HCT116 (cell line): ENCODE data around the gene CDH4. TPM values are rescaled to one million over a fixed set of nuclear protein-coding genes. Genes with fewer than 3 reads are reported as not detected.

ENCODE experiments used
- ATAC-seq: fragments of 200-7000 bp; cut with Tn5 transposase; 2 replicates; pipeline ENCODE4 v1.9.1; 2020; ENCODE audit warnings: mild to moderate bottlenecking, moderate library complexity
- BruUV-seq: library from RNA; stranded (reverse); fragments of 400-500 nt; replicated peaks from 2 replicates; lab custom pipeline; 2021; lab: Mats Ljungman, UMichigan
- CTCF ChIA-PET: fragments of 300-600 bp; sonication (Branson Sonifier 250); formaldehyde crosslinking; loops from one replicate; lab custom pipeline; 2021; ENCODE audit warnings: antibody characterized with exemption; lab: Charles Lee
- POLR2A ChIA-PET: fragments of 300-600, 350-600 bp; sonication (Branson Sonifier 250); formaldehyde crosslinking; loops from one replicate; lab custom pipeline; 2021; ENCODE audit warnings: antibody characterized with exemption; lab: Charles Lee
- RAD21 ChIA-PET, 2 experiments: fragments of 300-600 bp; sonication (Branson Sonifier 250); formaldehyde crosslinking; loops; one replicate each; lab custom pipeline; 2023; ENCODE audit warnings: low total read pairs in 2 of 2; ENCODE audit not compliant: uncharacterized antibody in 2 of 2, unreplicated experiment in 2 of 2, low non-redundant PET in 1 of 2; lab: Charles Lee
- DNase-seq: peaks from one replicate; pipeline ENCODE4 v3.0.0-alpha.2; 2010; ENCODE audit warnings: low read depth, low spot score
- H2AFZ ChIP-seq: fragments of 200-600 bp; shearing (Covaris generic), sonication (generic); 2 replicates; pipeline ENCODE4 v1.6.1; 2017; ENCODE audit warnings: low read depth, mixed run types, mixed read lengths, antibody characterized with exemption, low read length; ENCODE audit not compliant: poor library complexity, severe bottlenecking
- H3K27ac ChIP-seq: 2 replicates; pipeline ENCODE4 v1.5.1; 2012; ENCODE audit warnings: low read depth, low read length
- H3K27me3 ChIP-seq: fragments of 200-600 bp; sonication (generic); 2 replicates; pipeline ENCODE4 v1.6.1; 2016; ENCODE audit warnings: mixed run types, low read length, mixed read lengths; ENCODE audit not compliant: insufficient read depth
- H3K36me3 ChIP-seq, 2 experiments: fragments of 200-500 bp in 1 of 2; fragments of 200-600 bp in 1 of 2; sonication (Bioruptor generic) in 1 of 2; sonication (generic) in 1 of 2; 2 replicates each; pipeline versions ENCODE4 v1.5.1 to v1.6.1; 2014 to 2016; ENCODE audit warnings: low read length in 2 of 2, inconsistent platforms in 1 of 2, mixed read lengths in 1 of 2, mixed run types in 1 of 2; ENCODE audit not compliant: insufficient read depth in 2 of 2, control insufficient read depth in 1 of 2
- H3K4me1 ChIP-seq, 2 experiments: fragments of 200-600 bp in 1 of 2; sonication (generic) in 1 of 2; 2 replicates each; pipeline versions ENCODE4 v1.5.1 to v1.6.1; 2012 to 2017; ENCODE audit warnings: low read length in 2 of 2, inconsistent platforms in 1 of 2, mild to moderate bottlenecking in 1 of 2, mixed read lengths in 1 of 2, mixed run types in 1 of 2, moderate library complexity in 1 of 2; ENCODE audit not compliant: insufficient read depth in 2 of 2, control insufficient read depth in 1 of 2
- H3K4me2 ChIP-seq: fragments of 200-600 bp; sonication (generic); 2 replicates; pipeline ENCODE4 v1.6.1; 2017; ENCODE audit warnings: mixed run types, low read length, mixed read lengths
- H3K4me3 ChIP-seq, 2 experiments: fragments of 200-600 bp in 1 of 2; sonication (generic) in 1 of 2; replicated peaks in 1 of 2; 2 replicates each; pipeline ENCODE4 v1.5.1; 2011 to 2016; ENCODE audit warnings: low read length in 2 of 2, control low read depth in 1 of 2, low read depth in 1 of 2, mild to moderate bottlenecking in 1 of 2, mixed read lengths in 1 of 2, mixed run types in 1 of 2
- H3K79me2 ChIP-seq: fragments of 200-600 bp; sonication (generic); 2 replicates; pipeline ENCODE4 v1.6.1; 2017; ENCODE audit warnings: mild to moderate bottlenecking, mixed run types, low read length, moderate library complexity, mixed read lengths; ENCODE audit not compliant: insufficient read depth
- H3K9ac ChIP-seq: fragments of 200-600 bp; sonication (generic); 2 replicates; pipeline ENCODE4 v1.6.1; 2016; ENCODE audit warnings: low read length, mixed read lengths
- H3K9me2 ChIP-seq: fragments of 200-600 bp; sonication (generic), shearing (Covaris generic); 2 replicates; pipeline ENCODE4 v1.6.1; 2017; ENCODE audit warnings: mixed run types, mild to moderate bottlenecking, moderate library complexity; ENCODE audit not compliant: insufficient read depth
- H3K9me3 ChIP-seq, 2 experiments: fragments of 200-500 bp in 1 of 2; fragments of 200-600 bp in 1 of 2; sonication (Bioruptor generic) in 1 of 2; sonication (generic) in 1 of 2; 2 replicates each; pipeline ENCODE4 v1.6.1; 2014 to 2017; ENCODE audit warnings: low read length in 2 of 2, mixed read lengths in 2 of 2, inconsistent platforms in 1 of 2, low read depth in 1 of 2, mild to moderate bottlenecking in 1 of 2, mixed run types in 1 of 2, moderate library complexity in 1 of 2; ENCODE audit not compliant: control insufficient read depth in 1 of 2, insufficient read depth in 1 of 2
- H4K20me1 ChIP-seq: fragments of 200-600 bp; sonication (generic), shearing (Covaris generic); 2 replicates; pipeline ENCODE4 v1.6.1; 2017; ENCODE audit warnings: mixed run types, mild to moderate bottlenecking, moderate library complexity; ENCODE audit not compliant: insufficient read depth
- CTCF ChIP-seq, 3 experiments: fragments of 200-600 bp in 1 of 3; sonication (generic) in 1 of 3; IDR thresholded peaks in 2 of 3; conservative IDR thresholded peaks in 1 of 3; 2 replicates each; pipeline ENCODE4 v1.5.1; 2012 to 2017; ENCODE audit warnings: low read depth in 2 of 3, low read length in 2 of 3, antibody characterized with exemption in 1 of 3, borderline replicate concordance in 1 of 3, control low read depth in 1 of 3, mild to moderate bottlenecking in 1 of 3, mixed read lengths in 1 of 3, mixed run types in 1 of 3, moderate library complexity in 1 of 3; ENCODE audit not compliant: insufficient read depth in 1 of 3
- EZH2 ChIP-seq: fragments of 200-600 bp; sonication (generic); IDR thresholded peaks from 2 replicates; pipeline ENCODE4 v1.6.1; 2017; ENCODE audit warnings: antibody characterized with exemption, mixed run types
- JUND ChIP-seq: IDR thresholded peaks from 2 replicates; pipeline ENCODE4 v1.6.1; 2012
- MAX ChIP-seq: IDR thresholded peaks from 2 replicates; pipeline ENCODE4 v1.6.1; 2012
- POLR2AphosphoS5 ChIP-seq: IDR thresholded peaks from 2 replicates; pipeline ENCODE4 v1.6.1; 2011; ENCODE audit warnings: mild to moderate bottlenecking, low read depth, low read length, moderate library complexity
- YY1 ChIP-seq: IDR thresholded peaks from 2 replicates; pipeline ENCODE4 v1.6.1; 2011; ENCODE audit warnings: low read length, low read depth, moderate library complexity, mild to moderate bottlenecking; ENCODE audit not compliant: insufficient replicate concordance; ENCODE audit errors: extremely low read depth
- ZBTB33 ChIP-seq: IDR thresholded peaks from 2 replicates; pipeline ENCODE4 v1.6.1; 2011; ENCODE audit warnings: mild to moderate bottlenecking, low read length, moderate library complexity; ENCODE audit not compliant: insufficient replicate concordance; ENCODE audit errors: extremely low read depth
- intact Hi-C: fragments of 100-400 bp; cut with micrococcal nuclease; formaldehyde crosslinking; loops from 2 replicates; pipeline ENCODE4 v1.10.0; 2022
- total RNA-seq: library from RNA; stranded (reverse); gene quantifications from one replicate; pipeline ENCODE4 v1.2.1, GENCODE V29; 2021; ENCODE audit not compliant: unreplicated experiment

The CDH4 gene
- total RNA-seq, 1 experiment from 2014 or later: not detected

- no peak overlapping the region for H3K27ac ChIP-seq
- ATAC-seq (no peak), DNase-seq (no peak)
- ChIA-PET CTCF (no interaction called here), RAD21 (no interaction called here), POLR2A (no interaction called here)
- H3K79me2 ChIP-seq: no peaks in the 10 kb centered on the region
- H3K9ac ChIP-seq: no peak overlapping the region
- TF ChIP-seq POLR2AphosphoS5 (no peak), MAX (no peak), JUND (no peak), YY1 (no peak), CTCF (IDR thresholded peaks at IDR 0.05 in 2 of 3, conservative IDR thresholded peaks at IDR 0.05 in 1 of 3; ENCODE audit: borderline replicate concordance in 1 of 3, insufficient read depth in 1 of 3, low read depth in 2 of 3, low read length in 2 of 3) (no peak), EZH2 (no peak), ZBTB33 (no peak)
- peaks cover 55% of the 10 kb centered on the region for H3K27me3 ChIP-seq
- no peaks in the 10 kb centered on the region for H3K4me1 ChIP-seq
- intact Hi-C loops: no loop called here
- H2AFZ ChIP-seq: no peak overlapping the region
- no peaks in the 10 kb centered on the region for H4K20me1 ChIP-seq
- no TSS peak for BruUV-seq
- no peak overlapping the region for H3K4me2 ChIP-seq
- H3K9me2 ChIP-seq: no peaks in the 10 kb centered on the region
- no peak overlapping the region for H3K4me3 ChIP-seq
- no peaks in the 10 kb centered on the region for H3K9me3 ChIP-seq
- H3K36me3 ChIP-seq: no peaks in the 10 kb centered on the region
These were observed 511.8 kb downstream of the CDH4 start for GRCh38 chr20:61763740-61764400.
